Measurements from ENCODE around the gene TMEM198.

TMEM198 gene

DNA sequence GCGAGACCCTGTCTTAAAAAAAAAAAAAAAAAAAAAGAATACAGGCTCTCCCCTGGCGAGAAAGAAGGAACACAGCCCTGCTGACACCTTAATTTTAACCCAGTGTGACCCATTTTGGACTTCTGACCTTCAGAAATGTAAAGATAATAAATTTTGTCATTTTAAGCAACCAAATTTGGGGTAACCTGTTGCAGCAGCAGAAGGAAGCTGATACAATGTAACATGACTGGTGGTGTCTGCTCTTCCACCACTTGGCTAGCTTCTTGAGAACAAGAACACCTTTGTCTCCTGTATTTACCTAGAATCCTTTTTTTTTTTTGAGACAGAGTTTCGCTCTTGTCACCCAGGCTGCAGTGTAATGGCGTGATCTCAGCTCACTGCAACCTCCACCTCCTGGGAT lies 47.3 kb downstream of the TMEM198 start:
- no peak for DNase-seq

GRCh38 chr2:219592736-219593135 lies 48.9 kb downstream of the TMEM198 start:
- no peak for DNase-seq

DNA sequence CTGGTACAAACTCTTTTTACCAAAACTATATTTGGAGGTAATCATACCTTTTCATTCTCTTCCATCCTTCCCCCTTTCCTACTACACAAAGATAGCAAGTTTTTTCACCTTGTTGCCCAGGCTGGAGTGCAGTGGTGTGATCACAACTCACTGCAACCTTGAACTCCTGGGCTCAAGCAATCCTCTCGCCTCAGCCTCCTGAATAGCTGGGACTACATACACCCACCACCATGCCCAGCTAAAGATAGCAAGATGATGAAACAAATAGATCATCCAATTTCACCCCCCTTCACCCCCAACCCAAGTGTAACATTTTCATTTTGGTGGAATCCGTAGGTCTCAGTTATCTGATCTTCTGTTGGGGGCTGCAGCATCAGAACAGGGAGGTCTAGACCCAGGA lies 49.3 kb downstream of the TMEM198 start:
- DNase-seq: no peak

DNA sequence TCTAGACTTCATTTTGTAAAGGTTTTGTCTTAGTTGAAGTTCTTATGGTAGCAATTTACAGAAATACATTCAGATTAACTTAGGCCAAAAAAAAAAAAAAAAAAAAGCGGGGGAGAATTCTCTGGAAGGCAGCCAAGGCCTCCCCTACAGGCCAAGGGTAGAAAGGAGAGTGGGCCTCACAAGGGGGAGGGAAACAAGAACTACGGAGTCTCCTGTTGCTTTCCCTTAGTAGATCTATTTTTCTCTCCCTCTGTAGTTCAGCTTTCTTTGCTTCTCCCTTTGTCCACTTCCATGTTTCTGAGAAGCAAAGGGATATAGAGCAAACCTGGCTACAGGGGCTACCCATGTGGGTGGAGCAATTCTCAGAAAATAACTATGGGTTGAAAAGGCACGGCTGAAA lies 51.4 kb downstream of the TMEM198 start:
- no peak for DNase-seq

- no peak for DNase-seq
Observed at GRCh38 chr2:219596954-219597551, 53.2 kb downstream of the TMEM198 start.

DNA sequence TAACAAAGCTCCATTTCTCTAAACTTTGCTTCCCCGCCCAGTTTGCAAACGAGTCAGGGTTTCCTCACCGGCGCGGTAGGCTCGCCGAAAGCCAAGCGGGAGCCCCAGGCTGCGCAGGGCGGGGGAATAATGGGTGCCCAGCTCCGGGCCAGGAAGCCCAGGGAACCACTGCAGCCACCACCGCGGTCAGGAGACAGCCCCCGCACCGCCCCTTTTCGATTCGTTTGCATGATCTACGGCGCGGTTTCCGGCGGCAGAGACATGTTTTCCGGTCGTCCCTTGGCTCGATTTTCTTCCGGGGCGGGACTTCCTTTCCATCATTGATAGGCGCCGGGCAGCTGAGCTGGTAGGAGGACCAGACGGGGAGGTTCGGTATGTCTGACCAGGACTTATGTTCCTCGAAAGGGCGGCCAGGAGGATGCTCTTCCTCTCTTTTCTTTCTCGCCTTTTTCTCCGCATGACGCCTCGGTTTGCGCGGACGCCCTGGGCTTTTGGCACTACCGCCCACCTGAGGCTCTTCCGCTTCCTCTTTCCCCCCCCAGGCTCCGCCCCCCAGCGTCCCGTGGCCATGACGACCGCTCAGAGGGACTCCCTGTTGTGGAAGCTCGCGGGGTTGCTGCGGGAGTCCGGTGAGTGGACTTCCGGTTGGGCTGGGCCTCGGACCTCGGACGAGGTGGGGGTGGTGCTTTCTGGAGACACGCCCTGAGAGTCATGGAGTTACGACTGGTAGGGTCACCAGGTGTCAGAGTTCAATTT lies 53.9 kb downstream of the TMEM198 start, which contains the start of gene STK11IP:
Gene STK11IP (plus strand): TSS at position 306 of the 756 bp plus-strand sequence. CDS start 263 bp downstream, at position 569.
- DNase-seq: peak; percentile 95

- DNase-seq: no peak
Observed at GRCh38 chr2:219598308-219599078, 54.7 kb downstream of the TMEM198 start.
